HEK293 (cell line): ENCODE measurements around the gene ARGLU1.

Experiments
- CTCF ChIA-PET: fragments of 350-600 bp; formaldehyde crosslinking; extraction: SDS; loops from one replicate; lab custom pipeline; 2021; ENCODE audit warnings: antibody characterized with exemption; lab: Yijun Ruan, JAX
- POLR2A ChIA-PET: fragments of 300-600 bp; formaldehyde crosslinking; extraction: SDS; loops from one replicate; lab custom pipeline; 2020; ENCODE audit warnings: antibody characterized with exemption, inconsistent platforms; lab: Yijun Ruan, JAX
- H3K27ac ChIP-seq: fragments of 200-500 bp; sonication (Bioruptor generic); 2 replicates; pipeline ENCODE4 v1.5.1; 2014; ENCODE audit warnings: low read depth, low read length, control low read depth, inconsistent platforms; ENCODE audit errors: extremely low read depth
- H3K36me3 ChIP-seq, 2 experiments: fragments of 200-500 bp in 1 of 2; sonication (Bioruptor generic) in 1 of 2; 1 replicate in 1 of 2; 2 replicates in 1 of 2; pipeline ENCODE4 v1.5.1; 2014 to 2017; ENCODE audit warnings: inconsistent platforms in 2 of 2, low read length in 2 of 2; ENCODE audit not compliant: control insufficient read depth in 2 of 2, insufficient read depth in 1 of 2
- H3K4me1 ChIP-seq: fragments of 200-500 bp; sonication (Bioruptor generic); 2 replicates; pipeline ENCODE4 v1.5.1; 2014; ENCODE audit warnings: mild to moderate bottlenecking, low read length, inconsistent platforms; ENCODE audit not compliant: control insufficient read depth, insufficient read depth
- H3K4me3 ChIP-seq: 2 replicates; pipeline ENCODE4 v1.5.1; 2011; ENCODE audit warnings: low read depth, mild to moderate bottlenecking, control low read depth, low read length, moderate library complexity
- H3K9me3 ChIP-seq: fragments of 200-500 bp; sonication (Bioruptor generic); 2 replicates; pipeline ENCODE4 v1.5.1; 2014; ENCODE audit warnings: low read depth, low read length, inconsistent platforms; ENCODE audit not compliant: control insufficient read depth, insufficient read depth
- HOXC10 ChIP-seq: sonication (generic); formaldehyde crosslinking; IDR thresholded peaks from 2 replicates; pipeline ENCODE4 v1.8.1; 2023; ENCODE audit warnings: mild to moderate bottlenecking, missing genetic modification reagents
- KLF1 ChIP-seq: fragments of 450-650 bp; formaldehyde crosslinking; IDR thresholded peaks from 2 replicates; pipeline ENCODE4 v1.5.1; 2016; ENCODE audit warnings: missing biosample characterization, missing genetic modification characterization
- KLF16 ChIP-seq: fragments of 450-650 bp; formaldehyde crosslinking; IDR thresholded peaks from 2 replicates; pipeline ENCODE4 v1.5.1; 2017; ENCODE audit warnings: missing biosample characterization, missing genetic modification characterization
- TRIM28 ChIP-seq: IDR thresholded peaks from 2 replicates; pipeline ENCODE4 v1.6.1; 2011; ENCODE audit warnings: low read length, control low read depth, borderline replicate concordance
- YY2 ChIP-seq: fragments of 450-650 bp; formaldehyde crosslinking; IDR thresholded peaks from 2 replicates; pipeline ENCODE4 v1.5.1; 2016; ENCODE audit warnings: missing biosample characterization, missing genetic modification characterization
- ZNF114 ChIP-seq: fragments of 450-650 bp; formaldehyde crosslinking; IDR thresholded peaks from 2 replicates; pipeline ENCODE4 v1.5.0; 2017; ENCODE audit warnings: missing biosample characterization, missing genetic modification characterization
- ZNF19 ChIP-seq: fragments of 450-650 bp; formaldehyde crosslinking; IDR thresholded peaks from 2 replicates; pipeline ENCODE4; 2016; ENCODE audit warnings: missing biosample characterization, missing genetic modification characterization, low read depth
- ZNF239 ChIP-seq: fragments of 450-650 bp; formaldehyde crosslinking; IDR thresholded peaks from 2 replicates; pipeline ENCODE4 v1.5.1; 2016; ENCODE audit warnings: missing biosample characterization, missing genetic modification characterization
- ZNF280D ChIP-seq: fragments of 450-650 bp; formaldehyde crosslinking; IDR thresholded peaks from 2 replicates; pipeline ENCODE4 v1.5.1; 2016; ENCODE audit warnings: missing biosample characterization, missing genetic modification characterization
- ZNF311 ChIP-seq: fragments of 450-650 bp; formaldehyde crosslinking; IDR thresholded peaks from 2 replicates; pipeline ENCODE4 v1.5.1; 2017; ENCODE audit warnings: missing biosample characterization, missing genetic modification characterization, borderline replicate concordance
- ZNF473 ChIP-seq: fragments of 450-650 bp; formaldehyde crosslinking; IDR thresholded peaks from 2 replicates; pipeline ENCODE4 v1.5.1; 2017; ENCODE audit warnings: missing biosample characterization, missing genetic modification characterization
- ZNF548 ChIP-seq: fragments of 450-650 bp; formaldehyde crosslinking; IDR thresholded peaks from 2 replicates; pipeline ENCODE4 v1.5.1; 2016; ENCODE audit warnings: missing biosample characterization, missing genetic modification characterization
- ZNF664 ChIP-seq: fragments of 450-650 bp; formaldehyde crosslinking; IDR thresholded peaks from 2 replicates; pipeline ENCODE4 v1.5.1; 2016; ENCODE audit warnings: missing biosample characterization, missing genetic modification characterization
- ZNF776 ChIP-seq: fragments of 450-650 bp; formaldehyde crosslinking; IDR thresholded peaks from 2 replicates; pipeline ENCODE4 v1.5.0; 2017; ENCODE audit warnings: missing biosample characterization, missing genetic modification characterization, borderline replicate concordance
- ZNF785 ChIP-seq: fragments of 450-650 bp; formaldehyde crosslinking; IDR thresholded peaks from 2 replicates; pipeline ENCODE4 v1.5.1; 2016; ENCODE audit warnings: missing biosample characterization, missing genetic modification characterization
- ZNF792 ChIP-seq: fragments of 450-650 bp; formaldehyde crosslinking; IDR thresholded peaks from 2 replicates; pipeline ENCODE4 v1.5.1; 2016; ENCODE audit warnings: missing biosample characterization, missing genetic modification characterization
- ZSCAN4 ChIP-seq: fragments of 450-650 bp; formaldehyde crosslinking; IDR thresholded peaks from 2 replicates; pipeline ENCODE4 v1.5.1; 2017; ENCODE audit warnings: missing biosample characterization, missing genetic modification characterization
- TF ChIP-seq, protein P1 (sequence below): fragments of 450-650 bp; formaldehyde crosslinking; IDR thresholded peaks from 2 replicates; pipeline ENCODE4 v1.5.1; 2016; ENCODE audit warnings: missing biosample characterization, missing genetic modification characterization
- TF ChIP-seq, protein P2 (sequence below): fragments of 450-650 bp; formaldehyde crosslinking; IDR thresholded peaks from 2 replicates; pipeline ENCODE4 v1.5.1; 2016; ENCODE audit warnings: missing biosample characterization, missing genetic modification characterization
- TF ChIP-seq, protein P3 (sequence below): fragments of 450-650 bp; formaldehyde crosslinking; optimal IDR thresholded peaks from 2 replicates; pipeline ENCODE3; 2016; ENCODE audit warnings: missing biosample characterization, mild to moderate bottlenecking, missing genetic modification characterization
- TF ChIP-seq, protein P4 (sequence below): fragments of 450-650 bp; formaldehyde crosslinking; IDR thresholded peaks from 2 replicates; pipeline ENCODE4 v1.5.1; 2017; ENCODE audit warnings: missing biosample characterization, missing genetic modification characterization
- TF ChIP-seq, protein P5 (sequence below): fragments of 450-650 bp; formaldehyde crosslinking; IDR thresholded peaks from 2 replicates; pipeline ENCODE4 v1.5.0; 2017; ENCODE audit warnings: missing biosample characterization, missing genetic modification characterization, borderline replicate concordance

Gene ARGLU1

GRCh38 chr13:106587787-106588186 is 19.9 kb upstream of the ARGLU1 start:
- ChIA-PET POLR2A (no interaction called here), CTCF (interaction anchor here (0.6 kb wide), 1 partner anchor 1814 kb away, joined by 6 read pairs; no protein-coding TSS in a partner anchor)
- Histone ChIP-seq H3K36me3 (no peaks in the 10 kb centered on the region), H3K4me3 (no peak overlapping the region), H3K9me3 (no peaks in the 10 kb centered on the region), H3K27ac (no peak overlapping the region), H3K4me1 (no peaks in the 10 kb centered on the region)
- TF ChIP-seq ZNF548 (no peak), ZNF473 (tag by site-specific recombination) (no peak), ZNF792 (tag by site-specific recombination) (no peak), KLF1 (no peak), ZNF785 (no peak), ZNF280D (tag by site-specific recombination) (no peak), TRIM28 (no peak), KLF16 (tag by site-specific recombination) (no peak), ZNF311 (tag by site-specific recombination) (no peak), HOXC10 (CRISPR knock-in tag) (no peak), ZNF664 (tag by site-specific recombination) (no peak), ZNF114 (tag by site-specific recombination) (no peak), ZNF19 (no peak)
- TF ChIP-seq, protein P1, sequence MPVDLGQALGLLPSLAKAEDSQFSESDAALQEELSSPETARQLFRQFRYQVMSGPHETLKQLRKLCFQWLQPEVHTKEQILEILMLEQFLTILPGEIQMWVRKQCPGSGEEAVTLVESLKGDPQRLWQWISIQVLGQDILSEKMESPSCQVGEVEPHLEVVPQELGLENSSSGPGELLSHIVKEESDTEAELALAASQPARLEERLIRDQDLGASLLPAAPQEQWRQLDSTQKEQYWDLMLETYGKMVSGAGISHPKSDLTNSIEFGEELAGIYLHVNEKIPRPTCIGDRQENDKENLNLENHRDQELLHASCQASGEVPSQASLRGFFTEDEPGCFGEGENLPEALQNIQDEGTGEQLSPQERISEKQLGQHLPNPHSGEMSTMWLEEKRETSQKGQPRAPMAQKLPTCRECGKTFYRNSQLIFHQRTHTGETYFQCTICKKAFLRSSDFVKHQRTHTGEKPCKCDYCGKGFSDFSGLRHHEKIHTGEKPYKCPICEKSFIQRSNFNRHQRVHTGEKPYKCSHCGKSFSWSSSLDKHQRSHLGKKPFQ (tag by site-specific recombination), result no peak
- TF ChIP-seq, protein P2, sequence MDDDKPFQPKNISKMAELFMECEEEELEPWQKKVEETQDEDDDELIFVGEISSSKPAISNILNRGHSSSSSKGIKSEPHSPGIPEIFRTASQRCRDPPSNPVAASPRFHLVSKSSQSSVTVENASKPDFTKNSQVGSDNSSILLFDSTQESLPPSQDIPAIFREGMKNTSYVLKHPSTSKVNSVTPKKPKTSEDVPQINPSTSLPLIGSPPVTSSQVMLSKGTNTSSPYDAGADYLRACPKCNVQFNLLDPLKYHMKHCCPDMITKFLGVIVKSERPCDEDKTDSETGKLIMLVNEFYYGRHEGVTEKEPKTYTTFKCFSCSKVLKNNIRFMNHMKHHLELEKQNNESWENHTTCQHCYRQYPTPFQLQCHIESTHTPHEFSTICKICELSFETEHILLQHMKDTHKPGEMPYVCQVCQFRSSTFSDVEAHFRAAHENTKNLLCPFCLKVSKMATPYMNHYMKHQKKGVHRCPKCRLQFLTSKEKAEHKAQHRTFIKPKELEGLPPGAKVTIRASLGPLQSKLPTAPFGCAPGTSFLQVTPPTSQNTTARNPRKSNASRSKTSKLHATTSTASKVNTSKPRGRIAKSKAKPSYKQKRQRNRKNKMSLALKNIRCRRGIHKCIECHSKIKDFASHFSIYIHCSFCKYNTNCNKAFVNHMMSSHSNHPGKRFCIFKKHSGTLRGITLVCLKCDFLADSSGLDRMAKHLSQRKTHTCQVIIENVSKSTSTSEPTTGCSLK, result no peak
- TF ChIP-seq, protein P3, sequence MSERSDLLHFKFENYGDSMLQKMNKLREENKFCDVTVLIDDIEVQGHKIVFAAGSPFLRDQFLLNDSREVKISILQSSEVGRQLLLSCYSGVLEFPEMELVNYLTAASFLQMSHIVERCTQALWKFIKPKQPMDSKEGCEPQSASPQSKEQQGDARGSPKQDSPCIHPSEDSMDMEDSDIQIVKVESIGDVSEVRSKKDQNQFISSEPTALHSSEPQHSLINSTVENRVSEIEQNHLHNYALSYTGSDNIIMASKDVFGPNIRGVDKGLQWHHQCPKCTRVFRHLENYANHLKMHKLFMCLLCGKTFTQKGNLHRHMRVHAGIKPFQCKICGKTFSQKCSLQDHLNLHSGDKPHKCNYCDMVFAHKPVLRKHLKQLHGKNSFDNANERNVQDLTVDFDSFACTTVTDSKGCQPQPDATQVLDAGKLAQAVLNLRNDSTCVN, result no peak

GRCh38 chr13:106586648-106587166 is 18.8 kb upstream of the ARGLU1 start:
- Histone ChIP-seq H3K36me3 (no peaks in the 10 kb centered on the region), H3K4me1 (no peaks in the 10 kb centered on the region), H3K4me3 (no peak overlapping the region), H3K27ac (no peak overlapping the region), H3K9me3 (no peaks in the 10 kb centered on the region)
- ChIA-PET CTCF (no interaction called here), POLR2A (no interaction called here)
- TF ChIP-seq ZSCAN4 (tag by site-specific recombination) (no peak), ZNF776 (no peak), ZNF239 (tag by site-specific recombination) (no peak), YY2 (tag by site-specific recombination) (no peak)
- TF ChIP-seq, protein P4, sequence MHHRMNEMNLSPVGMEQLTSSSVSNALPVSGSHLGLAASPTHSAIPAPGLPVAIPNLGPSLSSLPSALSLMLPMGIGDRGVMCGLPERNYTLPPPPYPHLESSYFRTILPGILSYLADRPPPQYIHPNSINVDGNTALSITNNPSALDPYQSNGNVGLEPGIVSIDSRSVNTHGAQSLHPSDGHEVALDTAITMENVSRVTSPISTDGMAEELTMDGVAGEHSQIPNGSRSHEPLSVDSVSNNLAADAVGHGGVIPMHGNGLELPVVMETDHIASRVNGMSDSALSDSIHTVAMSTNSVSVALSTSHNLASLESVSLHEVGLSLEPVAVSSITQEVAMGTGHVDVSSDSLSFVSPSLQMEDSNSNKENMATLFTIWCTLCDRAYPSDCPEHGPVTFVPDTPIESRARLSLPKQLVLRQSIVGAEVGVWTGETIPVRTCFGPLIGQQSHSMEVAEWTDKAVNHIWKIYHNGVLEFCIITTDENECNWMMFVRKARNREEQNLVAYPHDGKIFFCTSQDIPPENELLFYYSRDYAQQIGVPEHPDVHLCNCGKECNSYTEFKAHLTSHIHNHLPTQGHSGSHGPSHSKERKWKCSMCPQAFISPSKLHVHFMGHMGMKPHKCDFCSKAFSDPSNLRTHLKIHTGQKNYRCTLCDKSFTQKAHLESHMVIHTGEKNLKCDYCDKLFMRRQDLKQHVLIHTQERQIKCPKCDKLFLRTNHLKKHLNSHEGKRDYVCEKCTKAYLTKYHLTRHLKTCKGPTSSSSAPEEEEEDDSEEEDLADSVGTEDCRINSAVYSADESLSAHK (tag by site-specific recombination), result no peak
- TF ChIP-seq, protein P5, sequence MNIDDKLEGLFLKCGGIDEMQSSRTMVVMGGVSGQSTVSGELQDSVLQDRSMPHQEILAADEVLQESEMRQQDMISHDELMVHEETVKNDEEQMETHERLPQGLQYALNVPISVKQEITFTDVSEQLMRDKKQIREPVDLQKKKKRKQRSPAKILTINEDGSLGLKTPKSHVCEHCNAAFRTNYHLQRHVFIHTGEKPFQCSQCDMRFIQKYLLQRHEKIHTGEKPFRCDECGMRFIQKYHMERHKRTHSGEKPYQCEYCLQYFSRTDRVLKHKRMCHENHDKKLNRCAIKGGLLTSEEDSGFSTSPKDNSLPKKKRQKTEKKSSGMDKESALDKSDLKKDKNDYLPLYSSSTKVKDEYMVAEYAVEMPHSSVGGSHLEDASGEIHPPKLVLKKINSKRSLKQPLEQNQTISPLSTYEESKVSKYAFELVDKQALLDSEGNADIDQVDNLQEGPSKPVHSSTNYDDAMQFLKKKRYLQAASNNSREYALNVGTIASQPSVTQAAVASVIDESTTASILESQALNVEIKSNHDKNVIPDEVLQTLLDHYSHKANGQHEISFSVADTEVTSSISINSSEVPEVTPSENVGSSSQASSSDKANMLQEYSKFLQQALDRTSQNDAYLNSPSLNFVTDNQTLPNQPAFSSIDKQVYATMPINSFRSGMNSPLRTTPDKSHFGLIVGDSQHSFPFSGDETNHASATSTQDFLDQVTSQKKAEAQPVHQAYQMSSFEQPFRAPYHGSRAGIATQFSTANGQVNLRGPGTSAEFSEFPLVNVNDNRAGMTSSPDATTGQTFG (tag by site-specific recombination), result no peak
